Activated CD4-positive, alpha-beta T cell treated with anti-CD3 and anti-CD28 coated beads, Interleukin-2, amount 10 ng/mL, durations not matched to agents 7 days and 5 days (primary cell): ENCODE measurements around the gene ST3GAL6. TPM values are rescaled to one million over a fixed set of nuclear protein-coding genes. Genes with fewer than 3 reads are reported as not detected.
A peak's percentile ranks its signal among the peaks of the same experiment; 100 is the strongest.

Experiments used
- CTCF ChIA-PET: fragments of 350-600 bp; sonication (Branson Sonifier 250); formaldehyde crosslinking; loops from one replicate; lab custom pipeline; 2021; ENCODE audit warnings: antibody characterized with exemption; lab: Charles Lee
- POLR2A ChIA-PET: fragments of 350-600 bp; sonication (Branson Sonifier 250); formaldehyde crosslinking; loops from one replicate; lab custom pipeline; 2021; ENCODE audit warnings: antibody characterized with exemption; lab: Charles Lee
- DNase-seq: peaks from one replicate; pipeline ENCODE4 v3.0.0-alpha.2; 2020
- H3K27ac Mint-ChIP-seq: one replicate; pipeline ENCODE4 v1.8.0; 2021; ENCODE audit warnings: mild to moderate bottlenecking, moderate library complexity, mixed read lengths
- H3K27me3 Mint-ChIP-seq: one replicate; pipeline ENCODE4 v1.8.0; 2021; ENCODE audit warnings: mixed read lengths
- H3K36me3 Mint-ChIP-seq: one replicate; pipeline ENCODE4 v1.8.0; 2021; ENCODE audit warnings: low read depth, mixed read lengths
- H3K4me1 Mint-ChIP-seq: one replicate; pipeline ENCODE4 v1.8.0; 2021; ENCODE audit warnings: mixed read lengths
- H3K4me3 Mint-ChIP-seq: one replicate; pipeline ENCODE4 v1.8.0; 2021; ENCODE audit warnings: mild to moderate bottlenecking, moderate library complexity, mixed read lengths
- H3K9me3 Mint-ChIP-seq: one replicate; pipeline ENCODE4 v1.8.0; 2021; ENCODE audit warnings: mixed read lengths
- total RNA-seq, 2 experiments: library from RNA; stranded (reverse); gene quantifications; one replicate each; pipeline ENCODE4 v1.2.3, GENCODE V29; 2021

The ST3GAL6 gene
- total RNA-seq, 2 experiments from 2014 or later: 0.07 to 0.08 TPM

DNA sequence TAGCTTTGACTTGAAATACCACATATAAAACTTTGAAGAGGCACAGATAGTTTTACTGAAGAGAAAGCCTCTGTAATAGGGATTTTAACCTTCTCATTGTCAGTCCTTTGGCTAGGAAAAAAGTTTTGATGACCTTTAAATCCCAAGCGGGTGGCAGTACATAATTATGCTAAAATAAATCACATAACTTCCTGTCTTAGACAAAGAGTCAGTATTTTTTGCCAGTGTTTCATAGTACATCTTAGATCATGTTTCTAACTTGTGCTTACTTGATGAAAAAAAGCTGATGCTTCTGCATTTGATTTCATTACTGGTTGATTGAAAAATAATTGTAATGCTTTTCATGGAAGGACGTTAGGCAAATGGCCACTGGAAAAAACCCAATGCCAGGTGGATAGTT is 5.8 kb downstream of the ST3GAL6 start:
- H3K9me3 Mint-ChIP-seq: no peaks in the 10 kb centered on the region
- peaks cover 16% of the 10 kb centered on the region for H3K4me1 Mint-ChIP-seq
- no peak overlapping the region for H3K27ac Mint-ChIP-seq
- DNase-seq: no peak
- CTCF ChIA-PET: interaction anchor here (1.1 kb wide), 1 partner anchor 9 kb away, joined by 3 read pairs; no protein-coding TSS in a partner anchor
- POLR2A ChIA-PET: no interaction called here
- H3K27me3 Mint-ChIP-seq: peaks cover 27% of the 10 kb centered on the region
- H3K36me3 Mint-ChIP-seq: no peaks in the 10 kb centered on the region
- no peak overlapping the region for H3K4me3 Mint-ChIP-seq

DNA sequence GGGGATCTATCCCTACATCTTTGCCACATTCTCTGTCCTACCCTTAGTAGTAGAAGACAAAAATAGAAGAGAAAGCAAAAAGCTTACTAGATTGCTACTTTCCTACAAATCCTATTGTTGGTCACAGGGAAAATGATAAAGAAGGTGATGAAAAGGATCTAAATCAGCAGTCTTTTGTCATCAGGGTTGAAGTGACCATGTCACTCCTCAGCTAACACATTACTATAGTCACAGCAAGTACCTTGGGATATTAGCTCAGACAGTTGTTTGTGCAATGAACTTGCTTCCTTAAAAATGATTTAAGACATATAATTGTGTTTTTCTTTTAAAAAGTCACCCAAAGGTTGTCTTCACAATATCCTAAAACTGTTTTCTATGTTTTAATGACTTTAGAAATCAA is 6.3 kb downstream of the ST3GAL6 start:
- peaks cover 16% of the 10 kb centered on the region for H3K4me1 Mint-ChIP-seq
- ChIA-PET POLR2A (no interaction called here), CTCF (interaction anchor here (1.1 to 1.4 kb wide), 2 partner anchors 8 to 730 kb away, joined by 3 read pairs; no protein-coding TSS in a partner anchor)
- H3K4me3 Mint-ChIP-seq: no peak overlapping the region
- no peak overlapping the region for H3K27ac Mint-ChIP-seq
- H3K36me3 Mint-ChIP-seq: no peaks in the 10 kb centered on the region
- H3K9me3 Mint-ChIP-seq: no peaks in the 10 kb centered on the region
- H3K27me3 Mint-ChIP-seq: peaks cover 25% of the 10 kb centered on the region
- no peak for DNase-seq

DNA sequence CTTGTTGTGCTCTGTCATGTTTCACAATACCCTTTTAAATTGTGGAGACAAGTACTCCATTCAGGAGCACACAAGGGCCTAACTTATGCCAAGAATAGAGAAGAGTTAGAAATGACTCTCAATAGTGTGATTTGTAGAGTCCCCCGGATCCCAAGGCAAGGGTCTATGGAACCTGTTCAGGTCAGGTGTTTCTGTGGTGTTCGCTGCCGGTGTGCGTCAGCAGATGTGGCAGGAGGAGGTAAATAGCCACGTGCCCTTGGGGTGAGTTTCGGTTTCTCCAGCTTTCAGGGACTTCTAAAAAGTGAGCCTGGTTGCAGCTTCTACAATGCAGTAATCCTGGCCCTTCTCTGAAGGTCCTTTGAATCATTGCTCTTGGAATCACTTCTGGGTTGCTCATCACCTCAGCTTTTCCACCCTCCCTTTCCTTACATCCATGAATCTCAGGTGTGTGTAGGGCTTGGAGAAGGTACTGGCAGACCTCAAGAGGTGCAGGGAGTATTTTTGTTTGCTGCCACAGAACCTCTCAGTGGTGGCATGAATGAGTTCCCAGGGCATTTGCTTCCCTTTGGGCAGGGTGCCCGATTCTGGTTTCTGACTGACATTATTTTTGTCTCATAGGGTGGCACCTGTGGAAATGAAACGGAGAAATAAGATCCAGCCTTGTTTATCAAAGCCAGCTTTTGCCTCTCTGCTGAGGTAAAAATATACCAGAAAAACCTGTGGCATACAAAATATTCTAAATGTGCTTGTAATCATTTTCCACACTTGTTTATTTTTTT is 7.3 kb downstream of the ST3GAL6 start:
- Mint-ChIP-seq H3K27me3 (peaks cover 21% of the 10 kb centered on the region), H3K27ac (peak overlapping the region; percentile 20), H3K4me3 (no peak overlapping the region), H3K4me1 (peaks cover 16% of the 10 kb centered on the region), H3K9me3 (no peaks in the 10 kb centered on the region), H3K36me3 (no peaks in the 10 kb centered on the region)
- DNase-seq: peak; percentile 36
- CTCF ChIA-PET: interaction anchor here (0.6 to 1.4 kb wide), 2 partner anchors 30 to 731 kb away, joined by 3 read pairs; no protein-coding TSS in a partner anchor
- POLR2A ChIA-PET: no interaction called here

DNA sequence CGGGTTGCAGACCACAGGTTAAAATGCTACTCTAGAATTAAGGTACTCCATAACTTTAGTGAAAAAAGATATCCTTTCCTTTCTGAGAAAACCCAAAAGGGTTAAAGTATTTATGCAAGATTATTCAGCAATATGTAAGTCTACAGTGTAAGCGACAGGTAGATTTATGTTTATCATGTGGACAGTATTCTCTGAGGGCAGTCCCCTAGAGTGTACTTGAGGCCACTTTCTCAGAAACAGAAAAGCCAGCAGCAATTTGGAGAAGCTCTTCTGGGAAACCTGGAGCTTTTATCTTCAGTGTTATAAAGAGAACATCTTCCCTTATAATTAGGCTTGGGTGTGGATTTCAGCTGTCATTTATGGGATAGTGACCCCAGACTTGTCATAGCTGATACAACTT is 8.9 kb downstream of the ST3GAL6 start:
- no peak overlapping the region for H3K4me3 Mint-ChIP-seq
- H3K4me1 Mint-ChIP-seq: peaks cover 16% of the 10 kb centered on the region
- H3K9me3 Mint-ChIP-seq: no peaks in the 10 kb centered on the region
- ChIA-PET CTCF (no interaction called here), POLR2A (no interaction called here)
- no peak for DNase-seq
- H3K36me3 Mint-ChIP-seq: no peaks in the 10 kb centered on the region
- H3K27ac Mint-ChIP-seq: no peak overlapping the region
- H3K27me3 Mint-ChIP-seq: peaks cover 24% of the 10 kb centered on the region

DNA sequence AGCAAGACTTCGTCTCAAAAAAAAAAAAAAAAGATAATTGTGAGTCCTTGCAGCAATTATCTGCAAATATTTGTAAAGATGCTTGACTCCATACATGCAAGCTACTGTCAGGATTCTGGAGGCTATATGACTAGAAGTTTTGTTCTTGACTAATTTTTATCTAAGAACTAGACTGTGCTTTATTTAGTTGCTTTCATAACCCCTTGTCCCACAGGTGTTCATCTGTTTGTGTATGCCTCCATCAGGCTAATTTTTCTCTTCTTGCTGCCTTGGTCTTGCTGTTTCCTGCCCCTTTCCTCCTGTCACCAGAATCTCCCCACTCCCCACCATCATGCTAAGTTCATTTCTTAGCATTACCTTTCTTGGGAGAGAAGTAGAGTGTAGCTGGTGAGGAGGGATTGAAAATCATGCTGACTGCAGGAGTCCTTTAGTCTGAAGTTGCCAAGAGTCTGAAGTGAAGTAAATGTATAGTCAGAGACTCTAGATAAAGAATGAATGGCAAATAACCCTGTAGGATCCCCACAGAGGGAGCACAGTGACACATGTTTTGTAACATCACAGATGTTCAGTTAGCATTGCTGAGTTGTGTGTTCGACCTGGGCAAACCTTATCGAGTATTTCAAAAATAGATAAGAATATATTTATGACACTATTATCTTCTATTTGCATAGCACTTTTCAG is 12.5 kb downstream of the ST3GAL6 start:
- Mint-ChIP-seq H3K4me1 (peaks cover 19% of the 10 kb centered on the region), H3K27ac (no peak overlapping the region), H3K36me3 (no peaks in the 10 kb centered on the region), H3K4me3 (no peak overlapping the region), H3K9me3 (no peaks in the 10 kb centered on the region), H3K27me3 (peaks cover 17% of the 10 kb centered on the region)
- ChIA-PET POLR2A (no interaction called here), CTCF (no interaction called here)
- DNase-seq: no peak

DNA sequence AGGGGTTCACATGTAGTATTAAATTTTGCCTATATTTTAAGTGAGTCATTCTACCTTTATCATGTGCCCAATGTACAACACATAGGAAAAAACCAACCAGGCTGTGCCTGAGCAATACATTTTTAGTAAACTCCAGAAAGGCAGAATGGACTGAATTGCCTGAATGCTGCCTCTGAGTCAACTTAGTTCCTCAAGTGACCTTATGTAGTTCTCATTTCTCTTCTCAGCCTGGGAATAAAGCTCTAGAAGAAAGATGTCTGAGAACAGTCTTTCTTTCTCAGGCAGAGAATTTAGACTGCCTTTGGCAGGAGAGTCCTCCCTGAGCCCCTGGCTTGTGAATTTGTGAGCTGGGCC is 13.0 kb downstream of the ST3GAL6 start:
- H3K4me1 Mint-ChIP-seq: peaks cover 15% of the 10 kb centered on the region
- ChIA-PET POLR2A (no interaction called here), CTCF (no interaction called here)
- no peak for DNase-seq
- no peaks in the 10 kb centered on the region for H3K36me3 Mint-ChIP-seq
- H3K9me3 Mint-ChIP-seq: no peaks in the 10 kb centered on the region
- peaks cover 17% of the 10 kb centered on the region for H3K27me3 Mint-ChIP-seq
- H3K4me3 Mint-ChIP-seq: no peak overlapping the region
- no peak overlapping the region for H3K27ac Mint-ChIP-seq

DNA sequence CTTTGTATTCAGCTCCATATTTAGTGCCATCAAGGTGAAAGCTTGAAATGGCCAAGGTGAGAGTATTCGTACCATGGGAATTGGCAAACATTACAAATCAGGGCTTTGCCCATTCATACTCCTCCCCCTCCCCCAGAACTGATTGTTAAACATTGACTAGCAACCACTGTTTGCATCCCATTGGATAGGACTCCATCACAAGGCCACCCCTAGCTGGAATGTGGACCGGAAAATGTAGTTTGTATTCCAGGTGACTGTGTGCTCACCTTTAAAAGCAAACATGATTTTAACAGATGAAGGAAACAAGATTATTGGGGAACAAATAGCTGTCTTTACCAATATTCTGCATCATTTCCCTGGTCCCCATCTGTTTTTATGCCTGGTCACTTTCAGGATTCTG is 14.1 kb downstream of the ST3GAL6 start:
- Mint-ChIP-seq H3K27me3 (peaks cover 17% of the 10 kb centered on the region), H3K4me3 (no peak overlapping the region), H3K4me1 (peaks cover 10% of the 10 kb centered on the region), H3K9me3 (no peaks in the 10 kb centered on the region), H3K36me3 (no peaks in the 10 kb centered on the region), H3K27ac (no peak overlapping the region)
- POLR2A ChIA-PET: no interaction called here
- no peak for DNase-seq
- CTCF ChIA-PET: interaction anchor here (1.0 kb wide), 1 partner anchor 8 kb away, joined by 3 read pairs; no protein-coding TSS in a partner anchor

DNA sequence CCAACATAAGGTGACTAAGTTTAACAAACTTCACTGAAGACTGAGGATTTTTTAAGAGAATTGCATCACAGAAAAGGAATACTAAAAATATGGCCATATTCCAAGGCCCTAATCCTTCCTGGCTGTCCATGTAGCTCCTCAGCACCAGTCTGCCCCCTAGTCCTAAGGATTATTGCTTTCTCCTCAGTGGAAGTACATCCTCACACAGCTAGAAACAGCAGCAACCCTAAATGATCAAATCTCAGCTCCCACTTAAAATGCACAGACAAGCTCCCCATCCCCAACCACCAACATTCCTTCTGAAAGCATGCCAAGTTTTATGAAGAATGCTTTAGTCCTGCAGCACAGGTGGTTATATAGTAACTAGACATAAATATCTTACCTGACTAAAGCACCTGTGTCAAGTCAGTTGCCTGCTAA is 14.7 kb downstream of the ST3GAL6 start:
- Mint-ChIP-seq H3K27ac (no peak overlapping the region), H3K4me3 (no peak overlapping the region), H3K36me3 (no peaks in the 10 kb centered on the region), H3K9me3 (no peaks in the 10 kb centered on the region), H3K27me3 (peaks cover 17% of the 10 kb centered on the region), H3K4me1 (peaks cover 10% of the 10 kb centered on the region)
- ChIA-PET POLR2A (no interaction called here), CTCF (interaction anchor here (1.0 kb wide), 1 partner anchor 8 kb away, joined by 3 read pairs; no protein-coding TSS in a partner anchor)
- no peak for DNase-seq

DNA sequence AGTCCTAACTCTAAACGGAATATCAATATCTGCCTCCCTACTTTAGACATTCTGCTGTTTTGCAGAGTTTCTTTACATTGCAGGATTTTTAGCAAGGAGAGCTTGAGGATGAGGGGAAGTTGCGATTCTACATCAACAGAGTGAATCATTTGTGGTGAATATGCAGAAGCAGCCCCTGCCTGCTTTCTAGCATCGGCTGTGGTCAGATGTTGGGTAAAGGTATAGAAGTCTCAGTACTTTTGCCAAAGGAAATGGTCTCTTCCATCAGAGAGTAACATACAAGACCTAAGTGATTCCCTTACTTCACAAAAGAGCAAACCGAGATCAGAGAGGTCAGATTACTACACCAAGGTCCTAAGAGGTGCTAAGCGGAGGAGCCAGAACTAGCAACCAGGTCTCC is 15.2 kb downstream of the ST3GAL6 start:
- H3K27ac Mint-ChIP-seq: no peak overlapping the region
- DNase-seq: no peak
- no peak overlapping the region for H3K4me3 Mint-ChIP-seq
- H3K4me1 Mint-ChIP-seq: peaks cover 10% of the 10 kb centered on the region
- ChIA-PET CTCF (interaction anchor here (1.0 kb wide), 1 partner anchor 9 kb away, joined by 3 read pairs; no protein-coding TSS in a partner anchor), POLR2A (no interaction called here)
- H3K27me3 Mint-ChIP-seq: peaks cover 17% of the 10 kb centered on the region
- no peaks in the 10 kb centered on the region for H3K9me3 Mint-ChIP-seq
- no peaks in the 10 kb centered on the region for H3K36me3 Mint-ChIP-seq

DNA sequence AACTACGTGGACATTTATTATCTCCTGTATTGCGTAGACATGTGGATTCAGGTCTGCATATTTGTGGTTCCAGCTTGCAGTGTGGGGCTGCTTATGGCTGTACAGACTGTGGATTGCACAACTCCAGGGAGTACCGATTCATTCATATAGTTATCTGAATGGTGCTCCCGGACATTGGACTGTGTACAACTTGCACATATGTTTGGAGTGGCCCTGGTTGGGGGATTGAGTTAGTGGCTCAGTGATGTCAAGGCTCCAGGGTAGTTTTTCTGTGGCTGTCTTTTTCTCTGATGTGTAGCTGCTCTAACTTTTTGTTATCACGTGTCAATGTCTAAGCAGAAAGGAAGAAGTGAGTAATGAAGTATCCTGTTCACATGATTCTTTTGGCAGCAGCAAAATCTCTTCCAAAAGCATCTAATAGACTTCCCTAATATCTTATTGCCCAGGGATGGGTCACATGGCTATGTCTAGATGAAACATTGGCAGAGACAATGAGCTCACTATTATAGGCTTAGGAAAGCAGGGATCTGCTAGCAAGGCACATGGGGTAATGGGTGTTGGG is 15.8 kb downstream of the ST3GAL6 start:
- DNase-seq: no peak
- Mint-ChIP-seq H3K9me3 (no peaks in the 10 kb centered on the region), H3K4me3 (no peak overlapping the region), H3K27me3 (peaks cover 14% of the 10 kb centered on the region), H3K4me1 (peaks cover 10% of the 10 kb centered on the region), H3K27ac (no peak overlapping the region), H3K36me3 (no peaks in the 10 kb centered on the region)
- POLR2A ChIA-PET: no interaction called here
- CTCF ChIA-PET: interaction anchor here (0.6 kb wide), 1 partner anchor 9 kb away, joined by 3 read pairs; no protein-coding TSS in a partner anchor

DNA sequence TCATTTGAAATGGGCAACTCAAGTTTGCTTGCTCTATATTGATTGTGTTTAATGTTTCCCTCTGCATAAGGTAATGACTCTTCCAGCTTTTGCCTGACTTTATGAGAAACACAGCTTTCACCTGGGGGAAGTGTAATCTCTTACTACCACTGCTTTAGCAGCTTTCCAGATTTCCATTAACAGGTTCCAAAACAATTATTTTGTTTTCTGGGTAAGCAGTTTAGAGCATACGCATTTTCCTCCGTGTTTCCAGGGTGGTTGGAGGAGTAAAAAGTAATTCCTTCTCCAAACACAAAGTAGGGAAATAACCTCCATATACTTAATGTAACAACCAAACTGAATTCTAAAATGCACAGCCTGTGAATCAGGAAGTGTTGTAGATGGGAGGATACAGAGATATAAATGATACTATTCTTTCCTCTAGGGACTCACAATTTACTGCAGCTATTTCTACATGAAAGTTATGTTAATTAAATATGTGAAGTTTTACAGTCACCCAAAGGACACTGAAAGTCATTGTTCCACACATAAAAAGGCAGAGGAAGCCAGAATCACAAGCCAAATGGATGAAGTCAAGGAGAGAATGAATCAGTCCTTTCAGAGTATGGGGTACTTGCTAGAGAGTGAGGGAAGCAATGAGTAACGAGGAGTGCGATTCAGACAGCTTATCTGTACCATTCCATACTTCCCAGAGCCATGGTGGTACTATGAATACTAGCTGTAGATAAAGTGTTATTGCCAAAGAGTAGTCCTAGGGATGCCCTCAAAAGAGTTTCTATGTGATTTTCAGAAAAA is 16.6 kb downstream of the ST3GAL6 start:
- ChIA-PET CTCF (interaction anchor here (0.6 kb wide), 1 partner anchor 9 kb away, joined by 3 read pairs; no protein-coding TSS in a partner anchor), POLR2A (no interaction called here)
- Mint-ChIP-seq H3K4me3 (no peak overlapping the region), H3K27me3 (peaks cover 10% of the 10 kb centered on the region), H3K9me3 (no peaks in the 10 kb centered on the region), H3K27ac (no peak overlapping the region), H3K36me3 (no peaks in the 10 kb centered on the region), H3K4me1 (peaks cover 10% of the 10 kb centered on the region)
- no peak for DNase-seq

DNA sequence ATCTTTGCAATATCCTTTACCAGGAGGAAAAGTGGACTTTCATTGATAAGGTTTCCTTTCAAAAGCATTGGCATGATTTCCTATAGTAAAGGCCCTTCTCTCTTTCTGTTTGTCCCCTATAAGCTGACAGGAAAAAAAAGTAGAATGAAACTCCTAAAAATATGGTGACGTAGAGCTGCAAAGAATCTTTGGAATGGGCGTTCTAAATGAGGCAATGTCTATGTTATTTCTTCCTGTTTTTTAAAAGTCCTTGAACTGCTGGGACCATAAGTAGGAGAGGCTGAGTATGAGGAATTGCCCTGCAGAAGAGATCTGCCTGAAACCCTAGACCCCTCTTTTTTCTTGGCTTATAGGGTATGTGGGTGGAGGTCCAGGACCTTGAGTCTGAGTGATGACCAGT is 17.2 kb downstream of the ST3GAL6 start:
- Mint-ChIP-seq H3K27ac (no peak overlapping the region), H3K27me3 (peaks cover 10% of the 10 kb centered on the region), H3K4me1 (peaks cover 10% of the 10 kb centered on the region), H3K36me3 (no peaks in the 10 kb centered on the region), H3K9me3 (no peaks in the 10 kb centered on the region), H3K4me3 (no peak overlapping the region)
- ChIA-PET POLR2A (no interaction called here), CTCF (no interaction called here)
- DNase-seq: no peak
